OCI-LY3 (cell line): ENCODE data around the gene APOBEC3A.

Source experiments
- EZH2phosphoT487 ChIP-seq: fragments of 200-600 bp; shearing (Covaris generic); IDR thresholded peaks from 2 replicates; pipeline ENCODE4 v1.6.1; 2018; ENCODE audit warnings: antibody characterized with exemption, mixed run types, low read depth
- TF ChIP-seq, protein P1 (sequence below): fragments of 200-600, 300-600 bp; sonication (generic); IDR thresholded peaks from 2 replicates; pipeline ENCODE4 v1.5.1; 2014; ENCODE audit warnings: antibody characterized with exemption, low read length, low read depth

DNA sequence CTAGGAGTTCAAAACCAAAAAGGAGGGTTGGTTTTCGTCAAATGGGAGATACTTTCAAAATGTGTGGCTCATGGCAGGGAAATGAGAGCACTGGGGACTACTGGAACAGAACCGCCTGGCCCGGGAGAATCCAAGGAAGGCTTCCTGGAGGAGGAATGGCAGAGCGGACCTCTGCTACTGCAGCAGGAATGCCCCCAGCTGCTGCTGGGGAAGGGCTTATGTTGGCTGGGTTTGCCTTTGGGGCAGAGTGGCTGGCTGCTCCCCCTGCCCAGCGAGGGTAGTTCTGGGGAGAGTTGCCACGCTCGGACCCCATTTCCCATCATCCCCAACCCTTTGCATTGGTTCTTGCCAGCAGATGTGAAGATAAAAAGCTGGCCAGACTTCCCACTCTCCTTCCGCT lies 10.6 kb upstream of the APOBEC3A start:
- TF ChIP-seq, protein P1, sequence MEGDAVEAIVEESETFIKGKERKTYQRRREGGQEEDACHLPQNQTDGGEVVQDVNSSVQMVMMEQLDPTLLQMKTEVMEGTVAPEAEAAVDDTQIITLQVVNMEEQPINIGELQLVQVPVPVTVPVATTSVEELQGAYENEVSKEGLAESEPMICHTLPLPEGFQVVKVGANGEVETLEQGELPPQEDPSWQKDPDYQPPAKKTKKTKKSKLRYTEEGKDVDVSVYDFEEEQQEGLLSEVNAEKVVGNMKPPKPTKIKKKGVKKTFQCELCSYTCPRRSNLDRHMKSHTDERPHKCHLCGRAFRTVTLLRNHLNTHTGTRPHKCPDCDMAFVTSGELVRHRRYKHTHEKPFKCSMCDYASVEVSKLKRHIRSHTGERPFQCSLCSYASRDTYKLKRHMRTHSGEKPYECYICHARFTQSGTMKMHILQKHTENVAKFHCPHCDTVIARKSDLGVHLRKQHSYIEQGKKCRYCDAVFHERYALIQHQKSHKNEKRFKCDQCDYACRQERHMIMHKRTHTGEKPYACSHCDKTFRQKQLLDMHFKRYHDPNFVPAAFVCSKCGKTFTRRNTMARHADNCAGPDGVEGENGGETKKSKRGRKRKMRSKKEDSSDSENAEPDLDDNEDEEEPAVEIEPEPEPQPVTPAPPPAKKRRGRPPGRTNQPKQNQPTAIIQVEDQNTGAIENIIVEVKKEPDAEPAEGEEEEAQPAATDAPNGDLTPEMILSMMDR: no peak
- no peak for TF ChIP-seq EZH2phosphoT487
